ENCODE results near the gene FGFRL1.

The FGFRL1 gene

GRCh38 chr4:1027219-1027914, 15.9 kb downstream of the FGFRL1 start:
- Histone ChIP-seq H2AFZ (ENCODE audit: low read depth) (no peak overlapping the region), H3K4me3 (IDR thresholded peaks at IDR 0.05; ENCODE audit: insufficient read depth, low read depth, low read length) (no peak overlapping the region), H4K20me1 (ENCODE audit: insufficient read depth) (no peaks in the 10 kb centered on the region), H3K79me2 (ENCODE audit: insufficient read depth, low read depth) (no peaks in the 10 kb centered on the region), H3K27me3 (ENCODE audit: insufficient read depth, low read depth) (peaks cover 4% of the 10 kb centered on the region; the same call in 1 of the 2 replicates), H3K4me1 (ENCODE audit: low read depth, poor library complexity, severe bottlenecking) (no peaks in the 10 kb centered on the region), H3K9ac (no peak overlapping the region), H3K27ac (no peak overlapping the region), H3K4me2 (no peak overlapping the region), H3K36me3 (ENCODE audit: insufficient read depth) (no peaks in the 10 kb centered on the region)
- no peak for TF ChIP-seq CTCF (conservative IDR thresholded peaks at IDR 0.05; ENCODE audit: low read depth, low read length)

GRCh38 chr4:1027915-1028238, 16.5 kb downstream of the FGFRL1 start:
- Histone ChIP-seq H3K4me1 (ENCODE audit: low read depth, poor library complexity, severe bottlenecking) (no peaks in the 10 kb centered on the region), H3K4me2 (no peak overlapping the region), H3K9ac (no peak overlapping the region), H3K79me2 (ENCODE audit: insufficient read depth, low read depth) (no peaks in the 10 kb centered on the region), H3K36me3 (ENCODE audit: insufficient read depth) (no peaks in the 10 kb centered on the region), H3K27ac (no peak overlapping the region), H3K4me3 (IDR thresholded peaks at IDR 0.05; ENCODE audit: insufficient read depth, low read depth, low read length) (no peak overlapping the region), H3K27me3 (ENCODE audit: insufficient read depth, low read depth) (peaks cover 4% of the 10 kb centered on the region; the same call in 1 of the 2 replicates), H2AFZ (ENCODE audit: low read depth) (no peak overlapping the region), H4K20me1 (ENCODE audit: insufficient read depth) (no peaks in the 10 kb centered on the region)
- TF ChIP-seq CTCF (conservative IDR thresholded peaks at IDR 0.05; ENCODE audit: low read depth, low read length): no peak

GRCh38 chr4:1028574-1029220, 17.3 kb downstream of the FGFRL1 start:
- TF ChIP-seq CTCF (conservative IDR thresholded peaks at IDR 0.05; ENCODE audit: low read depth, low read length): no peak
- Histone ChIP-seq H3K4me3 (IDR thresholded peaks at IDR 0.05; ENCODE audit: insufficient read depth, low read depth, low read length) (no peak overlapping the region), H3K27ac (no peak overlapping the region), H3K4me2 (no peak overlapping the region), H3K9ac (no peak overlapping the region), H3K79me2 (ENCODE audit: insufficient read depth, low read depth) (no peaks in the 10 kb centered on the region), H3K36me3 (ENCODE audit: insufficient read depth) (no peaks in the 10 kb centered on the region), H3K27me3 (ENCODE audit: insufficient read depth, low read depth) (peaks cover 4% of the 10 kb centered on the region; the same call in 1 of the 2 replicates), H2AFZ (ENCODE audit: low read depth) (no peak overlapping the region), H4K20me1 (ENCODE audit: insufficient read depth) (no peaks in the 10 kb centered on the region), H3K4me1 (ENCODE audit: low read depth, poor library complexity, severe bottlenecking) (no peaks in the 10 kb centered on the region)

GRCh38 chr4:1029529-1029928, 18.1 kb downstream of the FGFRL1 start:
- Histone ChIP-seq H3K79me2 (ENCODE audit: insufficient read depth, low read depth) (no peaks in the 10 kb centered on the region), H3K4me1 (ENCODE audit: low read depth, poor library complexity, severe bottlenecking) (no peaks in the 10 kb centered on the region), H2AFZ (ENCODE audit: low read depth) (no peak overlapping the region), H3K4me3 (IDR thresholded peaks at IDR 0.05; ENCODE audit: insufficient read depth, low read depth, low read length) (no peak overlapping the region), H3K27me3 (ENCODE audit: insufficient read depth, low read depth) (peaks cover 4% of the 10 kb centered on the region; the same call in 1 of the 2 replicates), H3K4me2 (no peak overlapping the region), H3K9ac (no peak overlapping the region), H3K36me3 (ENCODE audit: insufficient read depth) (no peaks in the 10 kb centered on the region), H3K27ac (no peak overlapping the region), H4K20me1 (ENCODE audit: insufficient read depth) (no peaks in the 10 kb centered on the region)
- no peak for TF ChIP-seq CTCF (conservative IDR thresholded peaks at IDR 0.05; ENCODE audit: low read depth, low read length)
